ENCODE data around the gene USP3. TPM values are rescaled to one million over a fixed set of nuclear protein-coding genes. Genes with fewer than 3 reads are reported as not detected.

The USP3 gene
- total and polyA plus RNA-seq, 2 of the 4 experiments (the other 2 are of a cell fraction): 17.3 to 52.3 TPM

DNA sequence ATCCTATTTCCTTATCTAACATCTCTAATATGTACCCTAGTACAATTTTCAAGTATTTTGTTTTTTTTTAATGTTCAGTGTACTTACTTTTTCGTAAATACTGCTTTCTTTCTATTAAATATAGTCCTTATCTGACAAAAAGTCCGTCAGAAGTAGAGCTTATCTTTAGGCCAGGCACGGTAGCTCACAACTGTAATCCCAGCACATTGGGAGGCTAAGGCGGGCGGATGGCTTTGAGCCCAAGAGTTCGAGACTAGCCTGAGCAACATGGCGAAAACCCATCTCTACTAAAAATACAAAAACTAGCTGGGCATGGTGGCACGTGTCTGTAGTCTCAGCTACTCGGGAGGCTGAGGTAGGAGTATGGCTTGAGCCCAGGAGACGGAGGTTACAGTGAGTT lies 41.1 kb downstream of the USP3 start:
- Histone ChIP-seq H3K4me1 (ENCODE audit: control insufficient read depth, insufficient read depth, low read length) (no peaks in the 10 kb centered on the region), H3K4ac (ENCODE audit: low read depth, low read length) (no peak overlapping the region), H3K56ac (ENCODE audit: extremely low read depth, insufficient read depth, low read length) (no peak overlapping the region), H3K4me2 (ENCODE audit: low read depth, low read length) (no peak overlapping the region), H2BK120ac (ENCODE audit: low read depth, low read length) (no peak overlapping the region), H3K27ac (ENCODE audit: insufficient read depth, low read length) (no peak overlapping the region), H2BK5ac (ENCODE audit: low read depth, low read length, poor library complexity, severe bottlenecking) (no peak overlapping the region), H2BK15ac (ENCODE audit: low read depth, low read length) (no peak overlapping the region), H2AK5ac (ENCODE audit: low read depth, low read length) (no peak overlapping the region), H3K14ac (replicated peaks; ENCODE audit: low read depth, low read length) (no peak overlapping the region), H3K23ac (ENCODE audit: low read depth, low read length) (no peak overlapping the region), H3K27me3 (ENCODE audit: control insufficient read depth, insufficient read depth, low read length) (no peaks in the 10 kb centered on the region), H4K91ac (ENCODE audit: insufficient read depth, low read depth, low read length) (no peak overlapping the region), H2AFZ (replicated peaks; ENCODE audit: low read length, poor library complexity) (no peak overlapping the region), H3K9ac (ENCODE audit: low read depth, low read length) (no peak overlapping the region), H3K4me3 (ENCODE audit: insufficient read depth, low read depth, low read length) (no peak overlapping the region), H4K5ac (ENCODE audit: low read depth, low read length) (no peak overlapping the region), H4K20me1 (ENCODE audit: insufficient read depth, low read length) (no peaks in the 10 kb centered on the region), H2BK20ac (ENCODE audit: low read depth, low read length) (no peak overlapping the region), H2AK9ac (replicated peaks; ENCODE audit: low read depth, low read length, poor library complexity) (no peak overlapping the region), H3K79me1 (ENCODE audit: low read depth in 1 of 2, low read length in 2 of 2) (peaks cover 8 to 16% of the 10 kb centered on the region in 2 experiments; a peak in 3 of 4 replicates), H3K9me1 (ENCODE audit: insufficient read depth, low read length) (no peaks in the 10 kb centered on the region), H3K9me3 (ENCODE audit: control insufficient read depth, insufficient read depth, low read length) (no peaks in the 10 kb centered on the region), H3K18ac (ENCODE audit: low read depth, low read length) (no peak overlapping the region), H4K8ac (ENCODE audit: low read depth in 2 of 2, low read length in 2 of 2) (no peak overlapping the region), H3K36me3 (ENCODE audit: control insufficient read depth, insufficient read depth, low read length) (0 out of 2 replicates have a peak, but pooled peaks cover 2% of the 10 kb centered on the region)
- ChIA-PET POLR2A (ENCODE audit: unreplicated experiment) (no interaction called here), CTCF (no interaction called here)
- WGBS, 2 experiments (ENCODE audit: extremely low coverage in 2 of 2, insufficient read length in 1 of 2): 92% methylated on average over 2 of the region's 10 CpGs; no CpG with 5 or more reads in 1 of the 2 experiments
- intact Hi-C loops (cut with micrococcal nuclease) (no loop called here), in situ Hi-C loops (cut with MboI; ENCODE audit: low sequenced_read_pairs) (no loop called here), dilution Hi-C loops (cut with HindIII; ENCODE audit: low sequenced_read_pairs, unreplicated experiment) (no loop called here)
- TF ChIP-seq, protein P1, sequence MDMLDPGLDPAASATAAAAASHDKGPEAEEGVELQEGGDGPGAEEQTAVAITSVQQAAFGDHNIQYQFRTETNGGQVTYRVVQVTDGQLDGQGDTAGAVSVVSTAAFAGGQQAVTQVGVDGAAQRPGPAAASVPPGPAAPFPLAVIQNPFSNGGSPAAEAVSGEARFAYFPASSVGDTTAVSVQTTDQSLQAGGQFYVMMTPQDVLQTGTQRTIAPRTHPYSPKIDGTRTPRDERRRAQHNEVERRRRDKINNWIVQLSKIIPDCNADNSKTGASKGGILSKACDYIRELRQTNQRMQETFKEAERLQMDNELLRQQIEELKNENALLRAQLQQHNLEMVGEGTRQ (IDR thresholded peaks at IDR 0.05; ENCODE audit: low read depth, low read length): no peak
- no peak for TF ChIP-seq SMC3 (IDR thresholded peaks at IDR 0.05; ENCODE audit: low read depth, low read length)
- TF ChIP-seq, protein P2, sequence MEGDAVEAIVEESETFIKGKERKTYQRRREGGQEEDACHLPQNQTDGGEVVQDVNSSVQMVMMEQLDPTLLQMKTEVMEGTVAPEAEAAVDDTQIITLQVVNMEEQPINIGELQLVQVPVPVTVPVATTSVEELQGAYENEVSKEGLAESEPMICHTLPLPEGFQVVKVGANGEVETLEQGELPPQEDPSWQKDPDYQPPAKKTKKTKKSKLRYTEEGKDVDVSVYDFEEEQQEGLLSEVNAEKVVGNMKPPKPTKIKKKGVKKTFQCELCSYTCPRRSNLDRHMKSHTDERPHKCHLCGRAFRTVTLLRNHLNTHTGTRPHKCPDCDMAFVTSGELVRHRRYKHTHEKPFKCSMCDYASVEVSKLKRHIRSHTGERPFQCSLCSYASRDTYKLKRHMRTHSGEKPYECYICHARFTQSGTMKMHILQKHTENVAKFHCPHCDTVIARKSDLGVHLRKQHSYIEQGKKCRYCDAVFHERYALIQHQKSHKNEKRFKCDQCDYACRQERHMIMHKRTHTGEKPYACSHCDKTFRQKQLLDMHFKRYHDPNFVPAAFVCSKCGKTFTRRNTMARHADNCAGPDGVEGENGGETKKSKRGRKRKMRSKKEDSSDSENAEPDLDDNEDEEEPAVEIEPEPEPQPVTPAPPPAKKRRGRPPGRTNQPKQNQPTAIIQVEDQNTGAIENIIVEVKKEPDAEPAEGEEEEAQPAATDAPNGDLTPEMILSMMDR (conservative IDR thresholded peaks at IDR 0.05; ENCODE audit: low read depth, low read length): no peak
- DNase-seq (no peak), ATAC-seq (ENCODE audit: low read depth) (no peak)
- BruUV-seq (replicated peaks): no TSS peak
